SH-SY5Y (cell line): ENCODE results near the gene ETS2.

ENCODE experiments used
- GATA2 ChIP-seq: IDR thresholded peaks from 2 replicates; pipeline ENCODE4 v1.6.1; 2011; ENCODE audit warnings: mild to moderate bottlenecking, low read depth, low read length
- GATA3 ChIP-seq: IDR thresholded peaks from 2 replicates; pipeline ENCODE4 v1.6.1; 2011; ENCODE audit warnings: low read depth, mild to moderate bottlenecking, low read length, moderate library complexity

The ETS2 gene

GRCh38 chr21:38841472-38841871, 35.7 kb downstream of the ETS2 start:
- TF ChIP-seq GATA3 (no peak), GATA2 (no peak)

GRCh38 chr21:38842079-38842478, 36.4 kb downstream of the ETS2 start:
- TF ChIP-seq GATA2 (no peak), GATA3 (no peak)

- no peak for TF ChIP-seq GATA3
- no peak for TF ChIP-seq GATA2
Observed at GRCh38 chr21:38843379-38843778, 37.6 kb downstream of the ETS2 start.

GRCh38 chr21:38843806-38844503, 38.2 kb downstream of the ETS2 start:
- TF ChIP-seq GATA3 (no peak), GATA2 (no peak)

GRCh38 chr21:38847556-38847955, 41.8 kb downstream of the ETS2 start:
- TF ChIP-seq GATA3 (no peak), GATA2 (no peak)

- TF ChIP-seq GATA3 (no peak), GATA2 (no peak)
Observed at GRCh38 chr21:38848187-38848609, 42.5 kb downstream of the ETS2 start.

GRCh38 chr21:38849776-38850175, 44.0 kb downstream of the ETS2 start:
- no peak for TF ChIP-seq GATA3
- no peak for TF ChIP-seq GATA2

- TF ChIP-seq GATA3, result no peak
- TF ChIP-seq GATA2, result no peak
Observed at GRCh38 chr21:38850277-38850951, 44.7 kb downstream of the ETS2 start.

GRCh38 chr21:38851101-38851500, 45.4 kb downstream of the ETS2 start:
- TF ChIP-seq GATA2 (no peak), GATA3 (no peak)

GRCh38 chr21:38852278-38852677, 46.5 kb downstream of the ETS2 start:
- TF ChIP-seq GATA2 (no peak), GATA3 (no peak)

- TF ChIP-seq GATA2 (no peak), GATA3 (no peak)
Observed at GRCh38 chr21:38852708-38853107, 47.0 kb downstream of the ETS2 start.

- no peak for TF ChIP-seq GATA2
- no peak for TF ChIP-seq GATA3
Observed at GRCh38 chr21:38853421-38853919, 47.7 kb downstream of the ETS2 start.

GRCh38 chr21:38857152-38857825, 51.6 kb downstream of the ETS2 start:
- TF ChIP-seq GATA3, result no peak
- no peak for TF ChIP-seq GATA2

- TF ChIP-seq GATA2, result no peak
- no peak for TF ChIP-seq GATA3
Observed at GRCh38 chr21:38858026-38858811, 52.5 kb downstream of the ETS2 start.
